ENCODE data around the gene TEAD3.

The TEAD3 gene

DNA sequence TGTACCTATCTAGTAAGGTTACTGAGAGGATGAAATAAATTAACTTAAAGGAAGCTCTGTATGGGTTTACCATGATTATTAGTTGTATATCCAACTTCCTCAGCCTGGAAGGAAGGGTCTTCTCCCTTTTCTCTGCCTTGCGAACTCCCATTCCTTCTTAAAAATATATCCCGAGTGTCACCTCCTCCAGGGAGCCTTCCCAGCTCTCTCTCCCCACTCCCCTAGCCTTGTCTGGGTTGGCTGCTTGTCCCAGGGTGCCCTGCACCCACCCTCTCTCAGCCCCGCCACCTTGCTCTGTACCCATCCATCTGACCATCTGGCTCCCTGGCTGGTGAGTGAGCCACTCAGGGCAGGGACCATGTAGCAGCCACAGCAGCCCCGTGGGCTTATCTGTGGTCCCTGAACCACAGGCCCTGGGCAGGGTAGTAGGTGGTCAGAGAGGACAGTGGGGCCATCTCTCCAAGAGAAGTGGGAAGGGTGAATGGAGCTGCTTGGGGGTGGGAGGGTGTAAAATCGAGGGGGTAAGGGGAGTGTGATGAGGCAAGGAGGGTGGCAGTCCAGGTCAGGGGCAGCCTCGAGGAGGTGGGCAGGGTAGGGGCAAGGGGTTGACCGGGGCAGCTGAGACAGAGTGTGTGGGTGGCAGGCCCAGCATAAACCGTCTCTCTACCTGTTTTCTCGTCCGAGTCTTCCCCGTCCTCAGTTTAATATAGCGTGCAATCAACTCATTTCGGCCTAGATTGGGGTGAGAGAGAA lies 12.8 kb downstream of the TEAD3 start:
- H3K79me2 ChIP-seq, result no peaks in the 10 kb centered on the region
- TF ChIP-seq, protein P1, sequence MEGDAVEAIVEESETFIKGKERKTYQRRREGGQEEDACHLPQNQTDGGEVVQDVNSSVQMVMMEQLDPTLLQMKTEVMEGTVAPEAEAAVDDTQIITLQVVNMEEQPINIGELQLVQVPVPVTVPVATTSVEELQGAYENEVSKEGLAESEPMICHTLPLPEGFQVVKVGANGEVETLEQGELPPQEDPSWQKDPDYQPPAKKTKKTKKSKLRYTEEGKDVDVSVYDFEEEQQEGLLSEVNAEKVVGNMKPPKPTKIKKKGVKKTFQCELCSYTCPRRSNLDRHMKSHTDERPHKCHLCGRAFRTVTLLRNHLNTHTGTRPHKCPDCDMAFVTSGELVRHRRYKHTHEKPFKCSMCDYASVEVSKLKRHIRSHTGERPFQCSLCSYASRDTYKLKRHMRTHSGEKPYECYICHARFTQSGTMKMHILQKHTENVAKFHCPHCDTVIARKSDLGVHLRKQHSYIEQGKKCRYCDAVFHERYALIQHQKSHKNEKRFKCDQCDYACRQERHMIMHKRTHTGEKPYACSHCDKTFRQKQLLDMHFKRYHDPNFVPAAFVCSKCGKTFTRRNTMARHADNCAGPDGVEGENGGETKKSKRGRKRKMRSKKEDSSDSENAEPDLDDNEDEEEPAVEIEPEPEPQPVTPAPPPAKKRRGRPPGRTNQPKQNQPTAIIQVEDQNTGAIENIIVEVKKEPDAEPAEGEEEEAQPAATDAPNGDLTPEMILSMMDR (IDR thresholded peaks at IDR 0.05), result no peak
- H3K4me3 ChIP-seq (ENCODE audit: low read depth, low read length), result no peak overlapping the region
- H3K4me2 ChIP-seq (ENCODE audit: low read length), result no peak overlapping the region
- no peaks in the 10 kb centered on the region for H3K9me3 ChIP-seq (ENCODE audit: control insufficient read depth, low read length)
- no peak overlapping the region for H3K27ac ChIP-seq
- H3K4me1 ChIP-seq, result peaks cover 24% of the 10 kb centered on the region
- no peaks in the 10 kb centered on the region for H3K36me3 ChIP-seq (ENCODE audit: control insufficient read depth, insufficient read depth, low read length)
- H2AFZ ChIP-seq, result no peak overlapping the region
- no peaks in the 10 kb centered on the region for H3K27me3 ChIP-seq (ENCODE audit: control insufficient read depth, insufficient read depth, low read length)
- H3K9ac ChIP-seq, result no peak overlapping the region

DNA sequence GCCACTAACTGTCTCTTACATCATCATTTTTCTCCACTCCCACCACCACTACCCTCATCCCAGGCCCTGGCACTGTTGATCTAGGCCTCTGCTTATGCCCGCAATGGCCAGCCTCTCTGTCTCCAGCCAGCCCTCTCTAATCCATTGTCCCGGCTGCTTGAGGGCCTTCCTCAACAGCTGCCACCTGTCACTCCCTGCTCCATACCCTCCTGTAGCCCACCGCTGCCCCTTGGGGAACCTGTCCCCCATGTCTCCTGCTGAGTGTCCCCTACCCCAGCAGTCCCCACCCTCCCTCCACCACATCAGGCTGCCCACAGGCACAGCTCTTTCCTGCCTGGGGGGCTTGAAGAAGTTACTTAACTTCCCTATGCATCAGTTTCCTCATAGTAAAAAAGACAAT lies 13.4 kb downstream of the TEAD3 start:
- Histone ChIP-seq H3K36me3 (ENCODE audit: control insufficient read depth, insufficient read depth, low read length) (no peaks in the 10 kb centered on the region), H3K27ac (no peak overlapping the region), H3K4me1 (peaks cover 24% of the 10 kb centered on the region), H2AFZ (no peak overlapping the region), H3K27me3 (ENCODE audit: control insufficient read depth, insufficient read depth, low read length) (no peaks in the 10 kb centered on the region), H3K79me2 (no peaks in the 10 kb centered on the region), H3K9ac (no peak overlapping the region), H3K9me3 (ENCODE audit: control insufficient read depth, low read length) (no peaks in the 10 kb centered on the region), H3K4me3 (ENCODE audit: low read depth, low read length) (no peak overlapping the region), H3K4me2 (ENCODE audit: low read length) (no peak overlapping the region)
- TF ChIP-seq, protein P1 (IDR thresholded peaks at IDR 0.05), result no peak

DNA sequence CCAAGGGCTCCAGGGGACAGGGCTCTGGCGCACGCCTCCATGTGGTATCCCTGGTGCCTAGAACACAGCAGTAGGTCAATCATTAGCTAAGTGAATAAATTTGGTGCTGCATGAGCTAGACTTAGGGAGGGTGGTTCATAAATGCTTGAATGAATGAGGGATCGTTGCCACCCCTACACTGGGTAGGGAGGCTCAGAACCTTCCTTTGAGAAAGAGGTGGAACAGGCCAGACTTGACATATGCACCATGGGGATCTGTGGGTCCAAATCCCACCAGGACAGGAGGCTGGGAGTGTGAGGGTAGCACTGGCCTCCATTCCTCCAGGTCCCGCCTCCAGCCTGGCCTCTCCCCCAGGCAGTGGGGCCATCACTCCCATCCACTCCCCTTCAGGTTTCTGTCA lies 13.8 kb downstream of the TEAD3 start:
- Histone ChIP-seq H3K27ac (no peak overlapping the region), H3K4me1 (peaks cover 21% of the 10 kb centered on the region), H3K27me3 (ENCODE audit: control insufficient read depth, insufficient read depth, low read length) (no peaks in the 10 kb centered on the region), H2AFZ (no peak overlapping the region), H3K4me2 (ENCODE audit: low read length) (no peak overlapping the region), H3K9me3 (ENCODE audit: control insufficient read depth, low read length) (no peaks in the 10 kb centered on the region), H3K36me3 (ENCODE audit: control insufficient read depth, insufficient read depth, low read length) (no peaks in the 10 kb centered on the region), H3K4me3 (ENCODE audit: low read depth, low read length) (no peak overlapping the region), H3K9ac (no peak overlapping the region), H3K79me2 (no peaks in the 10 kb centered on the region)
- TF ChIP-seq, protein P1 (IDR thresholded peaks at IDR 0.05), result no peak

DNA sequence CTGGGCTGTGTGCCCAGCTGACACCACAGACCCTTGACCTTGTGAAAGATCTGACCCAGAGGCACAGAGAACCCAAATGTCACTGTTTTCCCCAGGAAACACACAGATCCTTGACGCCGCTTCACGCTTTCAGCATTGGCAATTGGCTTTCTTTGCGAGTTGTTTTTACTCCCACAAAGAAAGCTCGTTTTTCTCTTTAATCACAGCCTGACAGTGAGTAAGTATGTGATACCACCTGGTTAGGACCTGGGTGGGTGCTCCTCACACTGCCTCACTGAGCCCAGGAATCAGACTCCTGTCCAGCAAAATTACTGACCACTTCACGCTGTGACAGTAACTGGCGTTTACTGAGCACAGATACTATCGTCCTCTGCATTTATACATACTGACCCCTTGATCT lies 15.7 kb downstream of the TEAD3 start:
- H3K36me3 ChIP-seq (ENCODE audit: control insufficient read depth, insufficient read depth, low read length), result no peaks in the 10 kb centered on the region

More for the DNA sequence above, 15.7 kb downstream of the TEAD3 start:
- no peak overlapping the region for H3K4me3 ChIP-seq (ENCODE audit: low read depth, low read length)
- H3K9me3 ChIP-seq (ENCODE audit: control insufficient read depth, low read length), result no peaks in the 10 kb centered on the region
- no peaks in the 10 kb centered on the region for H3K27me3 ChIP-seq (ENCODE audit: control insufficient read depth, insufficient read depth, low read length)
- H3K9ac ChIP-seq, result no peak overlapping the region
- TF ChIP-seq, protein P1 (IDR thresholded peaks at IDR 0.05), result no peak
- no peaks in the 10 kb centered on the region for H3K79me2 ChIP-seq
- H2AFZ ChIP-seq, result no peak overlapping the region
- no peak overlapping the region for H3K4me2 ChIP-seq (ENCODE audit: low read length)
- H3K27ac ChIP-seq, result no peak overlapping the region
- H3K4me1 ChIP-seq, result peaks cover 10% of the 10 kb centered on the region
